Vagina (tissue), 2 donors: ENCODE data around the gene BPI. TPM values are rescaled to one million over a fixed set of nuclear protein-coding genes. Genes with fewer than 3 reads are reported as not detected.

ENCODE experiments used
- DNase-seq, 2 donors: peaks; one replicate each; pipeline ENCODE4 v3.0.0-alpha.2; 2017; ENCODE audit errors: extremely low spot score in 2 of 2
- H3K27ac ChIP-seq: fragments of 200-600 bp; sonication (generic); one replicate; pipeline ENCODE4 v1.5.1; 2019
- H3K27me3 ChIP-seq: fragments of 200-600 bp; sonication (generic); one replicate; pipeline ENCODE4 v1.5.1; 2019
- H3K36me3 ChIP-seq, 2 donors: fragments of 200-600 bp; sonication (generic); one replicate each; pipeline ENCODE4 v1.5.1; 2017 to 2019
- H3K4me1 ChIP-seq: fragments of 200-600 bp; sonication (generic); one replicate; pipeline ENCODE4 v1.5.1; 2019
- H3K4me3 ChIP-seq, 2 donors: fragments of 200-600 bp; sonication (generic); 1 replicate in 1 of 2; 2 replicates in 1 of 2; pipeline ENCODE4 v1.5.1; 2016 to 2019
- H3K9me3 ChIP-seq: fragments of 200-600 bp; sonication (generic); one replicate; pipeline ENCODE4 v1.5.1; 2019
- POLR2A ChIP-seq, 2 donors: fragments of 450-650 bp; IDR thresholded peaks; one replicate each; pipeline ENCODE4 v1.6.1; 2017; ENCODE audit warnings: antibody characterized with exemption in 2 of 2, mild to moderate bottlenecking in 2 of 2, moderate library complexity in 2 of 2
- POLR2AphosphoS5 ChIP-seq, 2 donors: sonication (generic); formaldehyde crosslinking; IDR thresholded peaks; one replicate each; pipeline ENCODE4 v1.9.0; 2017; ENCODE audit warnings: antibody characterized with exemption in 2 of 2, mild to moderate bottlenecking in 2 of 2, low read depth in 1 of 2; ENCODE audit not compliant: insufficient read depth in 1 of 2
- intact Hi-C: fragments of 100-400 bp; cut with DNase I; formaldehyde crosslinking; loops from one replicate; pipeline ENCODE4 v1.15.1; 2023
- total RNA-seq: library from RNA; depleted of rRNA; stranded (reverse); fragments of >200 nt; gene quantifications from one replicate; pipeline ENCODE4 v1.2.3, GENCODE V29; 2016
- TF ChIP-seq, protein P1 (sequence below), 3 experiments: fragments of 450-650 bp in 2 of 3; fragments of 200-600 bp in 1 of 3; sonication (generic) in 1 of 3; IDR thresholded peaks; one replicate each; pipeline ENCODE4 v1.5.1; 2017 to 2019; ENCODE audit warnings: antibody characterized with exemption in 3 of 3, mild to moderate bottlenecking in 2 of 3, moderate library complexity in 2 of 3

The BPI gene
- total RNA-seq, 1 donor from 2014 or later = not detected

DNA sequence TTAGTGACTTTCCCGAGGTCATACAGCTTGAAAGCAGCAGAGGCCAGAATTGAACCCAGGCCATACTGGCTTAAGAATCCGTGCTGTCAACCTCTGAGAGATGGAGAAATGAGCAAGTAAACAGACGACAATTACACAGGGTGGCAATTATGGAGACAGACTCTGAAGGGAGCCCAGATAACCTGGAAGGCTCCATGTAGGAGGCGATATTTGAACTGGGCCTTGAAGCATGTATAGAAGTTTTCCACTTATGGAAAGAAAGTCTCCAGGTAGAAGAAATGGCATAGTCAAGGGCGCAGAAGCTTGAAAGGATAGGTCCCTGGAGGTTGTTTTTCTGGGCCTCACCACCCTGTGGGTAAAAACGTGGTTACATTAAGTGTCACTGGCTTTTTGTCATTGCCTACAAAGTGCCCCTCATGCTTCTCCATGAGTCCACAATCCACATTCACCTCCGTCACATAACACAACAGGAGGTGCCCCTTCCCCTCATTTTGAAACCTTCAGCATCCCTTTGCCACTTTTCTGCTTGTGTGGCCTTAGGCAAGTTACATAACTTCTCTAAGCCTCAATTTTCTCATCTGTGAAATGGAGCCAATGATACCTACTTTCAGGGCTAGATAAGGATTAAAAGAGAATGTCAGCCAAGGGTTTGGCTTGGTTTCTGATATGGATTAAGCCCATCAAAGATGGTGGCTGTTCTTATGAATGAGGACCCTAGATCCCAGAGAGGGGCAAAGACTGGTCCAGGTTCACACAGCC is 5.9 kb upstream of the BPI start:
- no peak for DNase-seq
- H3K27ac ChIP-seq = peak overlapping the region; percentile 82
- intact Hi-C loops = loop anchor here (10.0 kb wide), 1 partner anchor 53 kb away; no protein-coding TSS in a partner anchor

GRCh38 chr20:38298768-38299288 is 5.1 kb upstream of the BPI start:
- peak in 1 of 2 donors; percentile 96 for DNase-seq
- intact Hi-C loops = loop anchor here (10.0 kb wide), 1 partner anchor 54 kb away; no protein-coding TSS in a partner anchor
- Histone ChIP-seq H3K9me3 (no peaks in the 10 kb centered on the region), H3K4me3 (no peak overlapping the region), H3K36me3 (no peaks in the 10 kb centered on the region), H3K27me3 (no peaks in the 10 kb centered on the region), H3K27ac (peak overlapping the region; percentile 82), H3K4me1 (peaks cover 25% of the 10 kb centered on the region)
- TF ChIP-seq POLR2AphosphoS5 (IDR thresholded peaks at IDR 0.05; ENCODE audit: insufficient read depth in 1 of 2, low read depth in 1 of 2) = peak; percentile 77 to 89
- TF ChIP-seq, protein P1, sequence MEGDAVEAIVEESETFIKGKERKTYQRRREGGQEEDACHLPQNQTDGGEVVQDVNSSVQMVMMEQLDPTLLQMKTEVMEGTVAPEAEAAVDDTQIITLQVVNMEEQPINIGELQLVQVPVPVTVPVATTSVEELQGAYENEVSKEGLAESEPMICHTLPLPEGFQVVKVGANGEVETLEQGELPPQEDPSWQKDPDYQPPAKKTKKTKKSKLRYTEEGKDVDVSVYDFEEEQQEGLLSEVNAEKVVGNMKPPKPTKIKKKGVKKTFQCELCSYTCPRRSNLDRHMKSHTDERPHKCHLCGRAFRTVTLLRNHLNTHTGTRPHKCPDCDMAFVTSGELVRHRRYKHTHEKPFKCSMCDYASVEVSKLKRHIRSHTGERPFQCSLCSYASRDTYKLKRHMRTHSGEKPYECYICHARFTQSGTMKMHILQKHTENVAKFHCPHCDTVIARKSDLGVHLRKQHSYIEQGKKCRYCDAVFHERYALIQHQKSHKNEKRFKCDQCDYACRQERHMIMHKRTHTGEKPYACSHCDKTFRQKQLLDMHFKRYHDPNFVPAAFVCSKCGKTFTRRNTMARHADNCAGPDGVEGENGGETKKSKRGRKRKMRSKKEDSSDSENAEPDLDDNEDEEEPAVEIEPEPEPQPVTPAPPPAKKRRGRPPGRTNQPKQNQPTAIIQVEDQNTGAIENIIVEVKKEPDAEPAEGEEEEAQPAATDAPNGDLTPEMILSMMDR (IDR thresholded peaks at IDR 0.05) = no peak

More for the DNA sequence above, 5.9 kb upstream of the BPI start:
- peaks cover 25% of the 10 kb centered on the region for H3K4me1 ChIP-seq
- no peaks in the 10 kb centered on the region for H3K9me3 ChIP-seq
- TF ChIP-seq, protein P1 (IDR thresholded peaks at IDR 0.05) = no peak
- TF ChIP-seq POLR2AphosphoS5 (IDR thresholded peaks at IDR 0.05; ENCODE audit: insufficient read depth in 1 of 2, low read depth in 1 of 2) = no peak
- no peak for TF ChIP-seq POLR2A (IDR thresholded peaks at IDR 0.05)
- H3K4me3 ChIP-seq = no peak overlapping the region
- H3K27me3 ChIP-seq = no peaks in the 10 kb centered on the region
- H3K36me3 ChIP-seq = no peaks in the 10 kb centered on the region

DNA sequence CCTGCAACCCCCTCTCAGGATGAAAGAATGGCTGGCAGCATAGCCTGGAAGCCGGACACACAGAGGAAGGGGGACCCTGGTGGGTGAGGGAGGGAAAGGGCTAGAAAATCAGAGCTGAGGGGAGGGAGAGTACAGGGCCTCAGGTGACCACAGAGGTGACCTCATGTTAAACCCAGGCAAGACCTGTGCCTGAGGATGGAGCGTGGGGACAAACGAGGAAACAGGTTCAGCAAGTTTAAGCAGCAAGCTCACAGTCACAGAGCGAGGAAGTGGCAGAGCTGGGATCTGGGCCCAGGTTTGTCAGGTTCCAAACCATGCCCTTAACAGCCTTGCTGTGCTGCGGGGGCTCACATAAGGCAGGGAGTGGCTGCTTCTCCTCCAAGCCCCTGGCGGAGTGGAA is 4.0 kb upstream of the BPI start:
- H3K4me3 ChIP-seq = no peak overlapping the region
- peak overlapping the region; percentile 82 for H3K27ac ChIP-seq
- DNase-seq = no peak
- H3K4me1 ChIP-seq = peaks cover 25% of the 10 kb centered on the region
- intact Hi-C loops = loop anchor here (10.0 kb wide), 1 partner anchor 55 kb away; no protein-coding TSS in a partner anchor
- no peaks in the 10 kb centered on the region for H3K36me3 ChIP-seq
- TF ChIP-seq POLR2A (IDR thresholded peaks at IDR 0.05) (no peak), POLR2AphosphoS5 (IDR thresholded peaks at IDR 0.05; ENCODE audit: insufficient read depth in 1 of 2, low read depth in 1 of 2) (no peak)
- TF ChIP-seq, protein P1 (IDR thresholded peaks at IDR 0.05) = no peak
- H3K9me3 ChIP-seq = no peaks in the 10 kb centered on the region
- no peaks in the 10 kb centered on the region for H3K27me3 ChIP-seq

GRCh38 chr20:38300438-38300837 is 3.5 kb upstream of the BPI start:
- no peak overlapping the region for H3K4me3 ChIP-seq
- peak overlapping the region; percentile 82 for H3K27ac ChIP-seq
- no peak for DNase-seq
- no peaks in the 10 kb centered on the region for H3K9me3 ChIP-seq
- H3K36me3 ChIP-seq = no peaks in the 10 kb centered on the region
- TF ChIP-seq POLR2A (IDR thresholded peaks at IDR 0.05) = no peak
- TF ChIP-seq, protein P1 (IDR thresholded peaks at IDR 0.05) = no peak
- no peak for TF ChIP-seq POLR2AphosphoS5 (IDR thresholded peaks at IDR 0.05; ENCODE audit: insufficient read depth in 1 of 2, low read depth in 1 of 2)
- H3K4me1 ChIP-seq = peaks cover 25% of the 10 kb centered on the region
- intact Hi-C loops = no loop called here
- H3K27me3 ChIP-seq = no peaks in the 10 kb centered on the region

- intact Hi-C loops = no loop called here
- H3K27me3 ChIP-seq = no peaks in the 10 kb centered on the region
Measured at GRCh38 chr20:38301309-38301708, 2.6 kb upstream of the BPI start.

More at GRCh38 chr20:38301309-38301708, 2.6 kb upstream of the BPI start:
- Histone ChIP-seq H3K4me1 (peaks cover 25% of the 10 kb centered on the region), H3K9me3 (no peaks in the 10 kb centered on the region), H3K27ac (no peak overlapping the region), H3K4me3 (no peak overlapping the region), H3K36me3 (no peaks in the 10 kb centered on the region)
- DNase-seq = no peak
- TF ChIP-seq, protein P1 (IDR thresholded peaks at IDR 0.05) = no peak
- no peak for TF ChIP-seq POLR2AphosphoS5 (IDR thresholded peaks at IDR 0.05; ENCODE audit: insufficient read depth in 1 of 2, low read depth in 1 of 2)
- no peak for TF ChIP-seq POLR2A (IDR thresholded peaks at IDR 0.05)
